ENCODE measurements around the gene HDAC4. TPM values are rescaled to one million over a fixed set of nuclear protein-coding genes. Genes with fewer than 3 reads are reported as not detected.

Gene HDAC4
- total and polyA plus RNA-seq, 10 of the 15 experiments (the other 5 are each of a cell fraction or from before 2014, with no cell fraction given), result 0.22 to 15.7 (median 4.8) TPM

- TF ChIP-seq EP300 (IDR thresholded peaks at IDR 0.05; ENCODE audit: borderline replicate concordance in 1 of 2, control insufficient read depth in 1 of 2, low read depth in 2 of 2, low read length in 2 of 2) (no peak), NFYB (IDR thresholded peaks at IDR 0.05; ENCODE audit: insufficient read depth, low read depth, low read length) (no peak), IKZF1 (conservative IDR thresholded peaks at IDR 0.05) (no peak), ZNF687 (IDR thresholded peaks at IDR 0.05) (no peak)
Measured at GRCh38 chr2:239021651-239022436, 379.0 kb downstream of the HDAC4 start (continued).

GRCh38 chr2:239021224-239021623, 379.6 kb downstream of the HDAC4 start:
- peaks cover 0 to 1% of the 10 kb centered on the region in 2 experiments; a peak in 2 of 4 replicates for H3K27me3 ChIP-seq (replicated peaks in 1 of 2; ENCODE audit: control insufficient read depth in 2 of 2, insufficient read depth in 2 of 2, low read length in 1 of 2)
- SMC1A ChIA-PET (ENCODE audit: uncharacterized antibody, unreplicated experiment), result no interaction called here

More at GRCh38 chr2:239021224-239021623, 379.6 kb downstream of the HDAC4 start:
- H3K9ac ChIP-seq (ENCODE audit: control insufficient read depth, insufficient read depth, low read length), result no peak overlapping the region
- ChIA-PET RAD21 (ENCODE audit: unreplicated experiment) (no interaction called here), CTCF (no interaction called here), POLR2A (interaction anchor here (0.6 kb wide), 1 partner anchor 544 kb away, joined by 4 read pairs; no protein-coding TSS in a partner anchor)
- H2AFZ ChIP-seq (ENCODE audit: control insufficient read depth, low read depth, low read length), result no peak overlapping the region
- 18% methylated on average over 6 of the region's 6 CpGs for WGBS (ENCODE audit: insufficient coverage, insufficient replicate concordance, low lambda C conversion rate, missing lambda C conversion rate)
- TF ChIP-seq SUPT20H (IDR thresholded peaks at IDR 0.05; ENCODE audit: borderline replicate concordance, control insufficient read depth, low read depth, low read length), result no peak
- TF ChIP-seq IRF3 (IDR thresholded peaks at IDR 0.05), result no peak
- no peak for TF ChIP-seq CEBPZ (IDR thresholded peaks at IDR 0.05; ENCODE audit: low read depth, low read length)
- no peak for TF ChIP-seq MTA2 (IDR thresholded peaks at IDR 0.05; ENCODE audit: low read depth)
- no peak for TF ChIP-seq LARP7 (IDR thresholded peaks at IDR 0.05)
- no peak for TF ChIP-seq EED (IDR thresholded peaks at IDR 0.05; ENCODE audit: low read depth)
- BruUV-seq (replicated peaks), result no TSS peak
- H3K27ac ChIP-seq (ENCODE audit: control insufficient read depth, insufficient read depth), result no peak overlapping the region
- no peak overlapping the region for H3K4me2 ChIP-seq (ENCODE audit: control insufficient read depth, insufficient read depth)
- no peaks in the 10 kb centered on the region for H3K79me2 ChIP-seq (ENCODE audit: control insufficient read depth, insufficient read depth, low read length)
- FAIRE-seq (no peak), DNase-seq (ENCODE audit: low read depth, low spot score) (no peak), ATAC-seq (no peak)
- in situ Hi-C loops (cut with MboI) (no loop called here), intact Hi-C loops (cut with micrococcal nuclease; ENCODE audit: unreplicated experiment) (no loop called here)
- H3K4me1 ChIP-seq (ENCODE audit: control insufficient read depth, insufficient read depth, low read length), result no peaks in the 10 kb centered on the region
- H3K36me3 ChIP-seq (ENCODE audit: control insufficient read depth in 2 of 2, insufficient read depth in 2 of 2, low read length in 1 of 2), result no peaks in the 10 kb centered on the region
- H3K9me3 ChIP-seq (replicated peaks; ENCODE audit: control insufficient read depth, insufficient read depth, low read length), result peaks cover 1% of the 10 kb centered on the region; the same call in 2 of the 3 replicates
- no peaks in the 10 kb centered on the region for H4K20me1 ChIP-seq (ENCODE audit: control insufficient read depth, insufficient read depth)
- H3K4me3 ChIP-seq, result no peak overlapping the region

All from GM12878 (cell line).